WTC11 (cell line): ENCODE measurements around the gene PAF1.

ENCODE experiments used
- CTCF ChIP-seq: fragments of 200-600 bp; IDR thresholded peaks from 2 replicates; pipeline ENCODE4 v1.8.0; 2022; ENCODE audit warnings: antibody characterized with exemption
- FOXP1 ChIP-seq: sonication (generic); formaldehyde crosslinking; IDR thresholded peaks from 2 replicates; pipeline ENCODE4 v1.8.0; 2022; ENCODE audit warnings: missing genetic modification reagents, mild to moderate bottlenecking, moderate library complexity, borderline replicate concordance
- SOX15 ChIP-seq: fragments of 250-450 bp; sonication (Bioruptor Pico); IDR thresholded peaks from 2 replicates; pipeline ENCODE4 v1.9.0; 2021; ENCODE audit warnings: mild to moderate bottlenecking
- ZNF281 ChIP-seq: sonication (generic); formaldehyde crosslinking; IDR thresholded peaks from 2 replicates; pipeline ENCODE4 v1.8.0; 2023; ENCODE audit warnings: mild to moderate bottlenecking, missing genetic modification reagents
- TF ChIP-seq, protein P1 (sequence below): sonication (generic); formaldehyde crosslinking; conservative IDR thresholded peaks from 2 replicates; pipeline ENCODE4 v1.8.1; 2022; ENCODE audit warnings: mild to moderate bottlenecking, missing genetic modification reagents

DNA sequence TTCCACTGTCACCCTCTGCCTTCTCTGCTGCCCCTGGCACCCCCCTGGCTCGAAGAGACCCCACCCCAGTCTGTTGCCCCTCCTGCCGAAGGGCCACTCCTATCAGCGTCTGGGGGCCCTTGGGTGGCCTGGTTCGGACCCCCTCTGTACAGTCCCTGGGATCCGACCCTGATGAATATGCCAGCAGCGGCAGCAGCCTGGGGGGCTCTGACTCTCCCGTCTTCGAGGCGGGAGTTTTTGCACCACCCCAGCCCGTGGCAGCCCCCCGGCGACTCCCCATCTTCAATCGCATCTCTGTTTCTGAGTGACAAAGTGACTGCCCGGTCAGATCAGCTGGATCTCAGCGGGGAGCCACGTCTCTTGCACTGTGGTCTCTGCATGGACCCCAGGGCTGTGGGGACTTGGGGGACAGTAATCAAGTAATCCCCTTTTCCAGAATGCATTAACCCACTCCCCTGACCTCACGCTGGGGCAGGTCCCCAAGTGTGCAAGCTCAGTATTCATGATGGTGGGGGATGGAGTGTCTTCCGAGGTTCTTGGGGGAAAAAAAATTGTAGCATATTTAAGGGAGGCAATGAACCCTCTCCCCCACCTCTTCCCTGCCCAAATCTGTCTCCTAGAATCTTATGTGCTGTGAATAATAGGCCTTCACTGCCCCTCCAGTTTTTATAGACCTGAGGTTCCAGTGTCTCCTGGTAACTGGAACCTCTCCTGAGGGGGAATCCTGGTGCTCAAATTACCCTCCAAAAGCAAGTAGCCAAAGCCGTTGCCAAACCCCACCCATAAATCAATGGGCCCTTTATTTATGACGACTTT lies 17.7 kb upstream of the PAF1 start:
- no peak for TF ChIP-seq SOX15
- no peak for TF ChIP-seq CTCF
- TF ChIP-seq FOXP1 (CRISPR knock-in tag), result no peak
- TF ChIP-seq, protein P1, sequence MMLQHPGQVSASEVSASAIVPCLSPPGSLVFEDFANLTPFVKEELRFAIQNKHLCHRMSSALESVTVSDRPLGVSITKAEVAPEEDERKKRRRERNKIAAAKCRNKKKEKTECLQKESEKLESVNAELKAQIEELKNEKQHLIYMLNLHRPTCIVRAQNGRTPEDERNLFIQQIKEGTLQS (CRISPR knock-in tag), result no peak
- no peak for TF ChIP-seq ZNF281 (CRISPR knock-in tag)
